Fibroblast of skin of right quadriceps (primary cell): ENCODE results near the gene CR2.
"Not testable (repeated sequence)": the region's sequence is repeated elsewhere in the genome, so short reads cannot be mapped to it uniquely, and the experiment has no call there.

Experiments used
- DNase-seq: peaks from one replicate; pipeline ENCODE4 v3.0.0-alpha.2; 2013

The CR2 gene

DNA sequence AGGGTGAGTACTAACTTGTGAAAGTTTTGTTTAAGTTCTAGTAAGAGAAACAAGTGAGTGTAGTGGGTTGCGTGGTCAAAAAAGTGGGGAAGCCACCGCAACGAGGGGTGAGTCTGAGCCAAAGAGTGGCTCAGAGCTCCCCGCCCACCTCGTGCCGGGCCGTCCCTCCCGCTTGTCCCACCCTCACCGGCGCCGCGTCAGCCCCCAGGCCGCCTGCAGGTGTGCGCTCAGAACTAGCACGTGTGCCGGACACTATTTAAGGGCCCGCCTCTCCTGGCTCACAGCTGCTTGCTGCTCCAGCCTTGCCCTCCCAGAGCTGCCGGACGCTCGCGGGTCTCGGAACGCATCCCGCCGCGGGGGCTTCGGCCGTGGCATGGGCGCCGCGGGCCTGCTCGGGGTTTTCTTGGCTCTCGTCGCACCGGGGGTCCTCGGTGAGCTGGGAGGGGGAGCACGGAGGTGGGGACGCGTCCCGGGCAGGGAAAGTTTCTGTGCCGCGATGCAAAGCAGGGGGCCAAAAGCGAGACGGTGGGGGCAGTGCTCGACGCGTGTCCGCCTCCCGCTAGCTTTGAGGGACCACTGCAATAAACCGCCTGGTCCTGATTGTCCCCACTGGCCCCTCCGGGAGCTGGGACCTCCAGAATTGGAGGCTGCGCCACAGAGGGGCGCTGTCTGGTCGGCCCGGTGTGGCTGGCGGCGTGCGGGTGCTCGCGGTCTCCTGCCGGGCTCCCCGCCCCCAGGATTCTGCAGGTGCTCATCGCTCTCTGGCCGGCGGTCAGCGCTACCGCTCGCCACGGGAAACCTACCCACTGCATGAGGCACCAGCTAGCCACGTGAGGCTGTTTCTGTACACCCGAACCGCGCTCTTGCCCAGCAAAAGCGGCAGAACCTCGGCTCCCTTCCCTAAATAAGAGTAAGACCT lies at the start of gene CR2:
Gene CR2 (plus strand): TSS at position 283 of the 919 bp plus-strand sequence. CDS start 91 bp downstream, at position 374.
- DNase-seq, result no peak

DNA sequence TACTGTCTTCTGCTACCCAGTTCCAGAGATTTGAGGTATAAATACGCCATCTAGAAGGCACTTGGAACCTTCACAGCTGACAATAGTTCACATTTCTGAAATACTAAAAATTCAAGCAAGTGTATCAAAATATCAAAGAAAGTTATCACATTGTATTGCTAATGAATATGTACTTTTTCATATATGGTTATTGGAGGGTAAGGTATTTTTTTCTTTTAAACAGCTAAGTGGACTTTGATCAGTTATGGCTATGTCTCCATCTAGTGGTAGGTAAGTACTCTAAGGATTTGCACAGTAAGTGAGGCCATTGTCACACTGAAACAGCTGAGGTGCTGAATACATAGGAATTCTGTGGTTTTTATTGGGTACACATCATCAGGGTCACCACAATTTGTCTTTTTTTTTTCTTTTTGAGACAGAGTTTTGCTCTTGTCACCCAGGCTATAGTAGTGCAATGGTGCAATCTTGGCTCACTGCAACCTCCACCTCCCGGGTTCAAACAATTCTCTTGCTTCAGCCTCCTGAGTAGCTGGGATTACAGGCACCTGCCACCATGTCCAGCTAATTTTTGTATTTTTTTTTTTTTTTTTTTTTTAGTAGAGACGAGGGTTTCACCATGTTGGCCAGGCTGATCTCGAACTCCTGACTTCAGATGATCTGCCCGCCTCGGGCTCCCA lies 49.1 kb upstream of the CR2 start:
- peak; percentile 67 for DNase-seq

DNA sequence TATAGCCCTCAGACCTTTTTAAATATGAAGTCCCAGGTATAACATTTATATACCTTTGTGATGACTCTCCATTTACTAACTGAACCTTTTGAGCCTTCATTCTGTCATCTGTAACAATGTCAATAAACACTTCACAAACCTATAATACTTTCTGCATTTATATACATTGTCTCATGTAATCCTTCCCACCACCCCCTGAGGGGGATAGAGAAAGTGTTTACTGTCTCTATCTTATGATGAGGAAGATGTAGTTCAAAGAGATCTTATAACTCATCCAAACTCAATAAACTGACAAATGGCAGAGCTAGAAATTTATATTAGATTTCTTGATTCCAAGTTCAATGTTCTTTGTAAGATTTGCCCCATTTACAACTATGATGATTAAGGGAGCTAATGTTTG lies 48.3 kb upstream of the CR2 start:
- no peak for DNase-seq

DNA sequence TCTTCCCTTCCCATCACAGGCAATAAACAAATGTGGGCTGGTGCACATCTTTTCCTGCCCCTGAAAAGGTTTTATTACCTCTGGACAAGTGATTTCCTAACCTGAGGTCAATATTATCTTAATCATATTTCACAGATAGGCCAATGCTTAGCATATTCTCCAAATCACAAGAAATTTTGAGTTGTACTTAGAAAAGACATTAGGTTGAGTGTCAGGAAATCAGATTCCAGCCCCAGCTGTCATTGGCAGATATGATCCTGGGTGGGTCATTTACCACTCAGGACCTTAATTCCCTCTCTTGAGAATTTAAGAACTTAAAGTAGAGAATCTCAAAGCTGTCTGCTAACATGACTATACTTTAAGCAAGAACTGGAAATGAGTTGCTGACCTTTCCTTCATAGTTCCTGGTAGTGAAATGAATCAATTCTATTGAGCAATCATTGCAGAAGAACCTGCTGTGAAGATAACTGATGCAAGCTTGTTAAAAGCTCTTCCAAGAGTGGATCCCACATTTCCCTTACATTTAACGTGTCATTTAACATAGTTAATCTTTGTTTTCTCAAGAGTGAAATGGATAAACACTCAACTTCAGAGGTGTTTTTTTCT lies 46.4 kb upstream of the CR2 start:
- peak; percentile 18 for DNase-seq

DNA sequence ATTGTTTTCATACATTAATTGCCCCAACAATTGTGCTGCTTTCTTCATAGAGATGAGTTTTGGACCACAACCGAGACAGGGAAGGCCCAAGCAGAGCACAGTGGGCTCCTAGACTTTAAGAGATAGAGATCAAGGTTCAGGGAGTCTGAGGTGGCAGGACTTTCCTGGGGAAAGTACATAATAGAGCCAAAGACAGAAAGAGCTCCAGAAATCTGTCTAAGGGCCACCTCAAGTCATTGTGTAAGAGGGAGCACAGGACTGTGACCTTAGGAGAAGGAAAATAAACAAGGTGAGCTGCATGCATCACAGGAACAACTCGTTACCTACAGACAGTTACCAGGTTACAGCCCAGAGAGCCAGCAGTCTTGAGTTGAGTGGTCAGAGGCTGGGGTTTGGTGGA lies 41.3 kb upstream of the CR2 start:
- DNase-seq, result no peak

DNA sequence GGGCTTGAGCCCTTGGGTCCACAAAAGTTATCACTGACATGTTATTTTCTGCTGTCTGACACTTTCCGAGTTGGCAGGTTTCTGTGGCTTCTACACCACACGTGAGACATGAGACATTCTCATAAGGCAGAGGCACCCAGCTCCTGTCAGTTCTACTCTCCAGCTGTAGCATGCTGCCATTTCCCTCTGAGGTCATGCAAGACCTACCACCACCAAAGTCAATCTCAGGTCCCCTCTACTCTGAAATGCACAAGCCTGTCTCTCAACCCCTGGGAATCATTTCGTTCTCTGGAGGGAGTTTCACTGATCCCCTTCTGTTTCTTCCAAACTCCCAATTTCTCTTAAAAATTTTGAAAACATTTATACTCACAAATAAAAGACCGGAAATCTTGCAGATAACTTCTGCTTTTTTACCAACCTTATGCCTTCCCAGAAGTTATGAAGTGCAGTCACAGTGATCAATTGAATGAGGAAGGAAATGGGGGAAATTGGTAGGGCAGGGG lies 39.5 kb upstream of the CR2 start:
- no peak for DNase-seq

DNA sequence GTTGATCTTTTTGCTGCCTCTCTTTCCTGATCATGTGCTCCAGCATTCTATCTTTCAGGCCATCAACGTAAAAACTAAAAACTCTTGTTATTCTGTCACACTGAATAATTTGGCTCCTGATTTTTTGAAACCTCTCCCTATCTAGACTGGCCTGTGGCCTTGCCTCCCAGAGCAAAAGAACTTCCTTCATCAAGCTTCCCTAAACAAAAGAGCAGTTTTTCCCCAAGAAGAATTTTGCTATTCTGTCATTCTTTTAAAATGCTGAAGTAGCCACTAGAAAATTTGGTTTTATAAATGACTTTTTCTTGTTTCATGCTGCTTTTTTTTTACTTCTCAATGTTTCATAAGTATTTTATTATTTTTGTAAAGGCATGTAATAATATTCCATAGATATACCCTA lies 37.1 kb upstream of the CR2 start:
- no peak for DNase-seq

DNA sequence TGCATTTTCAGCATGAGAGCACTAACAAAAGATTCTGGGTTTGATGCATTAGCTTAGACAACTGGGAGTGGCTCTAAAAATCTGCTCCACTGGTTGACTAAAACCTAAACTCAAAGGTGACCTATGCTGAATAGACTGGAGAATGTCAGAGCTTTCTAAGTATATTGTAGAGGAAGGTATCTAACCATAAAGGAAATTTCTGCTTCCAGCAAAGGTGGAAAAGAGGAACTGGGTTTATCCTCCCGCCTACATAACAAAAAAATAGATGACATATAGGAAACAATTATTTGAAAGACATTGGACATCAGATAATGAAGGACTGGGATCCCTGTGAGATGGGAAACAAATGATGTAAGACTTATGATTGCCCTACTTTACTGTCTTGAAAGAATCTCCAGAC lies 35.8 kb upstream of the CR2 start:
- DNase-seq, result no peak

DNA sequence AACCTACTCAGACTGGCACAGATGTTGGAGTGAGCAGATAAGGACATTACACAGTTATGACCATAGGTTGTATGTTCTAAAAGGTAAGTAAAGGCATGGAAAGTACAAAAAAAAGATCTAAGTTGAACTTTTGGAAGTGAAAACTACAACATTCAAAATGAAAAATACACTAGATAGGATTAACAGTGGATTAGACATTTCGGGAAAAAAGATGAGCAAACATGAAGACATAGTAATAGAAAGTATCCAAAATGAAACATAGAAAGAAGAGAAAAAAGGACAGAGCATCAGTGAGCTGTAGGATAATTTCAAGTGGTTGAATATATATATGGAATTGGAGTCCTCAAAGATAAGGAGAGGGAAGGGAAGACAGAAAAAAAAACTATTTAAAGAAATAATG lies 34.0 kb upstream of the CR2 start:
- DNase-seq, result no peak

DNA sequence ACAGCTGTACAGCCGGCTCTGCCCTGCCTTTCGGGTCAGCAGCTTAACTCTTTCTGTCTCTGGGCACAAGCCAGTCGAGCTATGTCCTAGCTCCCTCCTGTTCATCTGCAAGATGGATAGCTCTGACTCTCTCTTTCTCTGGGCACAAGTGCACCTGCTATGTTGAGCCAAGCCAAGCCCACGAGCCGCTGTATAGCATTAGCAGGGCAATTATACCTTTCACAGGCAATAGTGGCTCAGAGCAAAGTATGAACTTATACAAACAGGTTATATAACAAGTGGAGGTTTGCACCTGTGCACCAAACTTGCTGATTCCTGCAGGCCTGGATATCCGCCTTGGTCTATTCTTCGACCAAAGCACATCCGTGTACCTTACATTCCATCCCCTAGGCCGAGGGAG lies 33.0 kb upstream of the CR2 start:
- DNase-seq, result no peak

DNA sequence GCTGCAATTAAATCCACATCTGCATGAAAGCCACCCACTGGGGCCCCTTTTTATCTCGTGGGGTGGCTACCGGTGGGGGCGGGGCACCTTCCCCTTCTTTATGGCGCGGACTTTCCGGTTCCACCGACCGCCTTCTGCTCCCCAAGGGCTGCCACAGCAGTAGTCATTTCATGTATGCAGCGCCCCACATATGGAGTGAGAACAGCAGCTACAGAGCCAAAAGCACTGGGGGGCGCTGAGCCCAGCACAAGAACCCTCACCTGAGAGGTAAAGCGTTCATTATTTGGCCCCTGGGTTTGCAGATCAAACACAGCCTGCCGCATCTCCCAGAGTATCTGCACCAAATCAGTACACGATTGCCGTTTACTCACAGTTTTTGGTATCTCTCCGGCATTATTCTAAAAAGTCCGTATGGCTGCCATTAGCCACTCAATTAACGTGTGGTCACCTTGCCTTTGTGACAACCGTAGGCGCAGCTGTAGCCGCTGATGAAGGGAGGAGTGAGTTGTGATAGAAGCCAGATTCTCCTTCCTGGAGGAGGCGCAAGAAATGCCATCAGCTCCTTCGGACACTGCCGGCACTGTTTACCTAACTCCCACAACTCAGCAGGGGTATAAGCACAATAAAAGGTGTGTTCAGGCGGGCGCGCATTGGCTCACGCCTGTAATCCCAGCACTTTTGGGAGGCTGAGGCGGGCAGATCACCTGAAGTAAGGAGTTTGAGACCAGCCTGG lies 30.4 kb upstream of the CR2 start:
- no peak for DNase-seq

DNA sequence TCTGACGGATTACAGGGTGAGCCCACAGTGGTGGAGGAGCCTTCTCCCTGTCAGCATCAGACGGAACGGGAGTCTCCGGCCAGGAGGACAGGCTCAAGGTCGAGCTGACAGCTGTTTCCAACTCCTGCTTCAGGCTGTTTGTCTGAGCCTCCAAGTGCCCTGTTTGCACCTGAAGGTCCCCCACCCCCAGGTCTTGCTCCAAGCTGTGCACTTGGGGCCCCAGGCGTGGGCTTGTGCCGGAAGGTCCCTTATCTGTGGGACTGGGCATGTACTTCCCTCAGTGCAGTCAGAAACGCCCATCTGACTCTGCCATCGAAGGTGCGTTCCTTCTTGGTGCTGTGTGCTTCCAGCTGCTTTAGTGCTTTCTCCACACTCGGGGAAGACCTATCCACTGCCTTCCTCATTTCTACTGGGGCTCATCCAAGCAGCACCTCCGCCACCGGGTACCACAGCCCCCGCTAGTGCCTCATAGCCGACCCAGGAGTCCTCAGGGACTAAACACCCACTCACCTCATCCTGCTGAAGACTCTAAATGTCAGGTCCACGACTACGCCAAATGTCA lies 29.5 kb upstream of the CR2 start:
- no peak for DNase-seq

DNA sequence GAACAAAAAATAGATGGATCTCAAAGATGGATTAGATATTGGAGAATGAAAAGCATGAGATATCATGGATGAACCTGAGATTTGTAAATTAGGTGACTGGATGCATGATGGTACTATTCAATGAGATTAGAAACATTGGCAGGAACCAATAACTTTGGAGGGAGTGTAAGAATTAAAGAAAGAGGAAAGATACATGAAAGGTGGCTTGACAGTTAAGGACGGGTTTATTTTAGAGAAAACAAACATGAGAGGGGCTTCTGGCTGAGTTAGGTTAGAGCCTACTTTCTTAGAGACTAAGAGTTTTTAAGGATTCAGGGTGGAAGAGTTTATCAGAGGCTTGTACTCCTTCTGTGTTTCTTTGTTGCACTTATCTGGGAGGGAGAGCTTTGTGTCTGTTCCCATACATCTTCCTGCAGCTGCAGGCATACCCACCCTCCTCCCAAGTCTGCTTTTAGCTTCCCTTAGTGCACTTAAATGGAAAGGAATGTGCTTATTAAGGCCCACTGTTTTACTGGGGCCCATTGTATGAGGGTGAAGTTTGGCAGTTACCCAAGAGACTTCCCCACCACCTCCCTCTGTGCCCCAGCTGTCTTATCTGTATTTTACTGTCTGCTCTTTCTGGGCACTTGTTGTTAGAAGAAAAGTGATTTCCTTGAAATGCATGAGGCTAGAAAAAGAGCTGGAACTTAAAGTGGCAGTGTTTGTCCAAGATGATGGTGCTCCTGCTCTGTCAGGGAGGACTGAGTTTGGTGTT lies 26.1 kb upstream of the CR2 start:
- DNase-seq, result no peak

DNA sequence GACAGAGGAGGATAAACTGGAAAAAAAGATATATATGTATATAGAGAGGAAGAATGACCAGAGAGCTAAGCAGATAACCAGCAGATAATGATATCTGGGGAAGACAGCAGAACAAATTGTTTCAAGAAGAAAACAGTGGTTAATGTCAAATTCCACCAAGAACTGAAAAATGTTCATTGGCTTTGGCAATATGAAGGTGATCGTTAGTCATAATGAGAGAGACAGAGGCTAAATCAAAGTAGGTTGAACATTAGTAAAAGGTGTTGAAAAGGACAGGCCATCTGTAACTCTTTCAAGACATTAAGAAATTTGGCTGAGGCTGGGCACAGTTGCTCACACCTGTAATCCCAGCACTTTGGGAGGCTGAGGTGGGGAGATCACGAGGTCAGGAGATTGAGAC lies 25.3 kb upstream of the CR2 start:
- no peak for DNase-seq

DNA sequence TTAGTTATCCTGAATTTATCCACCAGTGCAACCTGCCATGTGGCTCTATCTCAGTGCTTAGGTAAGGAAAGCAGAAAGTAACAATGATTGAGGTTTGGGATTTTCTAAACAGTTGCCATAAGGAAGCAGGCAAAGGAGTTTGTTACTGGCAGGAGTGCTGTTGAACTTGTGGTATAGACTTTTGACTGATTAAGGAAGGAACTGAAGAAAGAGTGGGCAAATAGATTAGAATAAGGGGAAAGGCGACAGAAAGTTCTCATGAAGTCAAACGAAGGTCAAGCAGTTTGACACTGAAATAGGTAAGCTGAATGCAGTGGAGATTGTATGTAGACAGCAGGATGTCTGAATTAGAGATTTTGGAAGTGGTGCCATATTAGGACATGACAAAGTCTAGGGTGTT lies 24.2 kb upstream of the CR2 start:
- DNase-seq, result no peak

DNA sequence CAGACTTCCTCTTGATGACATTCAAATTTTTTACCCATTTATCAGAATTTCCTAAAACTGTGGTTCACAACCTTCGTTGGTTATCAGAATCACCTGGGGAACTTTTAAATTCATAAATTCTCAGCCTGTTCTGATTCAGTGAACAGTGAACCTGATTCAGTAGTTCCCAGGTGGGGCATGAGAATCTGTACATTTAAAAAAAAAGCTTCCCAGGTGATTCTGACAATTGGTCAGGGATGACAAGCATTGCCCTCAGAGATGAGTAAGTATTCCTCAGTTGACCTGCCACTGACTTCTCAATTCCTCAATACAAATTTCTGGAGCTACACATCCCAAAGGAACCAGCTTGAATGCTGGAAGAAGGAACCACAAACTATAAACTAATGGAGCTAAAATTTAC lies 23.5 kb upstream of the CR2 start:
- no peak for DNase-seq

DNA sequence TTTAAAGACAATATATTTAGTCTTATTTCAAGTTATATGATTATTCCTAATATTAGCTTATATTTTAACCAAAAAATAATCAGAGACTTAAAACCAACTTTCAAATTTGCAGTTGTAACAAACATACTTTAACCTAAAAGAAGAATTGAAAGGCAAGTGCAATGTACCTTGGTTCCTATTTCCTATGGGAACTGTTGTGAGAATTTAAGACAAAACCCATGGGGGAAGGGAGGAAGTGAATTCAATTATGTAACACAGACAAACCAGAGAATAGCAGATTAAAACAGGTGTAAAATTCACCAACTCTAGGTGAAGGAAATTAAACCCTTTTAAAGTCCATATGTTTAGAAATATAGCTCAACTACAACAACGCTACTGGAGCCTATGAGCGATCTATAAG lies 22.6 kb upstream of the CR2 start:
- DNase-seq, result no peak

DNA sequence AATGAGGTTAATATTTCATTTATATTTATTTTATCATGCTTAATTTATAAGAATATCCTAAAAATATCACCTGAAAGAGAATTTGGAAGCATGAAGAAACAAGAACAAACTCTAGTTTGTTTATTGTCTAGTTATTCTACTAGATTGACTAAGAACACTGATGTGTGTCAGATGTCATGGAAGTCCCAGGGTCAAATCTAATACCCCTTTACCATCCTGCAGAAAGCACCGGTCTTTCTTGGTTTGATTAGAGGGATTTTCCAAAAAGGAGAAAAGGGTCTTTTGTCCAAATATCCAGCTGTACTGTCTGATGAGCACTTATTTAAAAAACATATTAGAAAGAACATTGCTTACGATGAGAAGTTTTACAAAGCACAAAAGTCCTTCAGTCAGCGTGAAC lies 20.7 kb upstream of the CR2 start:
- DNase-seq, result no peak

DNA sequence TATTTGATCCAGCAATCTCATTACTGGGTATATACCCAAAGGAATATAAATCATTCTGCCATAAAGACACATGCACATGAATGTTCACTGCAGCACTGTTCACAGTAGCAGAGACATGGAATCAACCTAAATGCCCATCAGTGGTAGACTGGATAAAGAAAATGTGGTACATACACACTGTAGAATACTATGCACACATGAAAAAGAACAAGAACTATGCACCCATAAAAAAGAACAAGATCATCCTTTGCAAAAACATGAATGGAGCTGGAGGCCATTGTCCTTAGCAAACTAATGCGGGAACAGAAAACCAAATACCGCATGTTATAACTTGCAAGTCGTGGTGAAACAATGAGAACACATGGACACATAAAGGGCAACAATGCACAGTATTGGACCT lies 17.4 kb upstream of the CR2 start:
- not testable (repeated sequence) for DNase-seq

DNA sequence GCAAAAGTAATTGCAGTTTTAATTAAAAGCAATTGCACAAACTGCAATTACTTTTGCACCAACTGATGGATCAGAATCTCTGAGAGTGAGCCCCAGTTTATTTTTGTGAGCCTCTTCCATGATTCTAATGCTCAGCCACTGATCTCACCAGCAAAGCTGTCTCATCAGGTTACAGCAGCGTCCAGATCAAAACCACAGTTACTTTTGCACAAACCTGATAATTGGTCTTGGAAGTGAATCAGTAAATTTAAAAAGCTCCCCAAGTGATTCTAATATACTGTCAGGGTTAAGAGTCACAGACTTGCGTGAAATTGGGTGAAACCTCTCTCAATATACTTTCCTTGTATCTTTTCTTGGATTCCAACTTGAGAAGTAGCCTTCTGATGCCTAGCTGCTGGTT lies 13.5 kb upstream of the CR2 start:
- no peak for DNase-seq

DNA sequence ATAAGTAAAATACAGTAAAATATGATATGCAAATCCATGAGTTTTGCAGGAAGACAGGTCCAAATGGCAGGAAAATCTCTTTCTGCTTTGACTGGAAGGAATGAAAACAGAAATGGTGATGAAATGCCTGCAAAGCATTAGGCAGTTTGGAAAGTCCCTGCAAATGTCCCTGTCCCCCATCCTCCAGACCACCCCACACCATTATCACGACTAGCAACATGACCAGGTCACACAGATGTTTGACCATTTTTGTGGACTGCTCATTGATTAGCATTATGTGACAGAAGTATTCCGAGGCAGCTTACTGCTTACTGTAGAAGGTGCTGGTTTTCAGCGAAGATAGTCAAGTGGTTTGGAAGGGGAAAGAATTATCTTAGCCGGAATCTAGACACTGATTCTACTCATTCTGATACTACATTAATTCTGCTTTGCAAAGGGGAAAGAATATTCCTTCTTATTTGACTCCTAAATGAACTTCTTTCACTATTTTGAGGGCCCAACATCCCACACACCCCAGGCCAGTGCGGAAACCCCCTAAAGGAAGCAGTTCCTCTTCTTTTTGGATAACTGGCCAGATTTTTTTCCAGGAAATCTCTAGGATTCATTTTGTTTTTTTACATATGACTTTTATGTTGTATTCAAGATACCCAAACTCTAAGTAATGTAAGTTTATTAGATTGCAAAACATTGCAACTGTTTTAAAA lies 9.5 kb upstream of the CR2 start:
- no peak for DNase-seq

DNA sequence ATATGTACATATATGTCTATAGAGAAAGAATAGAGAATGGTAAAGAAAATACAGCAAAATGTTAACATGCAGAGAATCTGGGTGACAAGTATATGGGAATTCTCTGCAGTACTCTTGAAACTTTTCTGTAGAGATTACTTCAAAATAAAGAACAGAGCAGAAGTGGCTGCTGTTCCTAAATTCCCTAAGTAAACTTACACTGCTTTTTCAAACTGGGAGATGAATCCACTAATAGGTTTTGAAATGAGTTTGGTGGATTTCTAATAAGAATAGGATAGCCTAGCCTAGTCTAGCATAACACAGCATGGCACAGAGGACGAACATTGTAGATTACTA lies 450 bp upstream of the CR2 start:
- no peak for DNase-seq
